Ovary (tissue), 9 donors: ENCODE results near the gene C1orf159. TPM values are rescaled to one million over a fixed set of nuclear protein-coding genes. Genes with fewer than 3 reads are reported as not detected.
"Not testable (repeated sequence)": the region's sequence is repeated elsewhere in the genome, so short reads cannot be mapped to it uniquely, and the experiment has no call there.

Source experiments
- DNase-seq, 5 donors: peaks; one replicate each; pipeline ENCODE4 v3.0.0-alpha.2; 2019 to 2020
- H3K27ac ChIP-seq, 2 donors: fragments of 200-600 bp; one replicate each; pipeline versions ENCODE4 v1.5.1 to v1.8.0; 2019 to 2022
- H3K27me3 ChIP-seq: fragments of 200-600 bp; one replicate; pipeline ENCODE4 v1.8.0; 2022
- H3K36me3 ChIP-seq: fragments of 200-600 bp; sonication (generic); one replicate; pipeline ENCODE4 v1.5.1; 2019
- H3K4me1 ChIP-seq: one replicate; pipeline ENCODE4 v1.8.1; 2013; ENCODE audit warnings: mild to moderate bottlenecking, moderate library complexity; ENCODE audit not compliant: insufficient read depth
- H3K4me3 ChIP-seq: fragments of 200-600 bp; sonication (generic); one replicate; pipeline ENCODE4 v1.5.1; 2017
- H3K9me3 ChIP-seq, 2 donors: fragments of 200-600 bp in 1 of 2; sonication (generic) in 1 of 2; one replicate each; pipeline versions ENCODE4 v1.5.1 to v1.8.1; 2013 to 2019; ENCODE audit warnings: mild to moderate bottlenecking in 1 of 2, moderate library complexity in 1 of 2
- CTCF ChIP-seq, 3 donors: fragments of 450-650 bp in 2 of 3; fragments of 200-600 bp in 1 of 3; IDR thresholded peaks; one replicate each; pipeline versions ENCODE4 v1.5.1 to v1.8.0; 2016 to 2022; ENCODE audit warnings: antibody characterized with exemption in 3 of 3, mild to moderate bottlenecking in 1 of 3
- EP300 ChIP-seq: sonication (generic); formaldehyde crosslinking; IDR thresholded peaks from one replicate; pipeline ENCODE4 v1.6.1; 2017; ENCODE audit warnings: antibody characterized with exemption
- POLR2A ChIP-seq: fragments of 450-650 bp; IDR thresholded peaks from one replicate; pipeline ENCODE4 v1.6.1; 2017; ENCODE audit warnings: antibody characterized with exemption, mild to moderate bottlenecking, moderate library complexity
- WGBS, 3 donors: extraction: QIAGEN DNeasy Blood & Tissue Kit in 1 of 3; methylation state at CpG; one replicate each; pipeline versions ENCODE4 v1.1.5 to v1.1.7; 2013 to 2017; 5-methylcytosine and 5-hydroxymethylcytosine counted together
- intact Hi-C, 4 donors: fragments of 100-400 bp; cut with DNase I; formaldehyde crosslinking; loops; one replicate each; pipeline versions ENCODE4 v1.11.0 to v1.15.1; 2022 to 2023
- polyA plus RNA-seq, 2 donors: library from polyadenylated mRNA; stranded (reverse); fragments of 200-250 nt in 1 of 2; fragments of 350-450 nt in 1 of 2; fragmentation: Illumina TruSeq in 1 of 2; extraction: RNeasy Lipid Tissue Mini Kit (QIAGEN cat#74804) in 1 of 2; gene quantifications; one replicate each; pipeline ENCODE4 v1.2.3, GENCODE V29; 2013 to 2014
- total RNA-seq, 7 donors: library from RNA; depleted of rRNA in 2 of 7; stranded (reverse); fragments of >200 nt in 2 of 7; fragmentation: NEBNext Ultra II Directional in 3 of 7; extraction: Animal tissue kit (Norgen Biotek cat#: 25700) in 3 of 7; gene quantifications; one replicate each; pipeline versions ENCODE4 v1.1.0 to v1.2.4, GENCODE V29; 2016 to 2023
- donor health status: DM: no; HTN: no; CAD: no; lungs with moderate emphysema.
- donor health status: DM: no; HTN: no; CAD: no.
- donor health status: Bipolar disorder and iron deficiency.
- donor health status: DM: yes; HTN: yes; CAD: no.
- donor health status: DM: no; HTN: no; CAD: no.
- donor health status: DM: yes; HTN: yes; CAD: no.

The C1orf159 gene
- total and polyA plus RNA-seq, 9 donors, result 0.28 to 22.1 (median 9.4) TPM

DNA sequence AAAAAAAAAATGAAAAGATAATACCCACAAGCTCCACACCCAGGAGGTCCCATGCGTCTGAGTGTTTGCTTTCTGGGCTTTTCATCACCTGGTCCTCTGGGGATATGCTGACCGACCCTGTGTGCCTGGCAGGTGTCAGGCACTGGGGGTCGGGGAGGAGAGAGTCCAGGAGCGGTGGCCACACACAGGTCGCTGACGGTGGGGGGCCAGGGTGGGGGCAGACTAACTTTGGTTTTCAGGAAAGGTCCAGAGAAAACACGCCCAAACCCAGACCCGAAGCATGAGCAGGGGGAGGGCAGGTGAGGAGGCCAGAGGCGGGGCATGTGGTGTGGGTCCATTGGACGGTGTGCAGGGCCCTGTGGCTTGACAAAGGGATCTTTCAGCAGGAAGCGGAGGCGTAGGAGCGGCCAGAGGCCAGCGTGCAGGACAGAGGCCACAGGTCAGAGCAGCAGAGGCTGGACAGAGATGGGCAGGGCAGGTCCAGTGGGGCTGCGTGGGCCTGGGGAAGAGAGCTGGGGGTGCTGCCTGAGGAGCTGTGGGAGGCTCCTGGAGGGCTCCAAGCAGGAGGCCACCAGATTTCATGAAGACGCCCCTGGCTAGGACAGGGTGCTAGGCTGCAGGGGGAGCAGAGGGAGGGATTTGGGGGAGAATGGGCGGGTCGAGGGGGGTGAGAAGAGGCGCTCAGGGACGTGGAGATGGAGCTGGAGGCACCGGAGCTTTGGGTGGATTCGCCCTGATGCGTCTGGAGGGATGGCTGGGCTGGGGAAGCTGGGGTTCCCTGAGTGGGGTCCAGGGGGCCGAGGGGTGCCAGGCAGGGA is 57.6 kb downstream of the C1orf159 start:
- WGBS, 3 donors, result 10 to 12% (median 11%) methylated on average over 24 of the region's 24 CpGs
- intact Hi-C loops, result no loop called here

DNA sequence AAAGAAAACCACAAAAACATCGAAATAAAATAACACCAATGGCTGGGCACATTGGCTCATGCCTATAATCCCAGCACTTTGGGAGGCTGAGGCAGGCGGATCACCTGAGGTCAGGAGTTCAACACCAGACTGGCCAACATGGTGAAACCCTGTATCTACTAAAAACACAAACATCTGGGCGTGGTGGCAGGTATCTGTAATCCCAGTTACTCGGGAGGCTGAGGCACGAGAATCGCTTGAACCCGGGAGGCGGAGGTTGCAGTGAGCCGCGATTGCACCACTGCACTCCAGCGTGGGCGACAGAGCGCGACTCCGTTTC is 58.2 kb downstream of the C1orf159 start:
- H3K4me1 ChIP-seq, intact Hi-C loops, H3K36me3 ChIP-seq, H3K9me3 ChIP-seq, DNase-seq, H3K4me3 ChIP-seq, H3K27me3 ChIP-seq, H3K27ac ChIP-seq: not testable (repeated sequence)
- 46 to 63% (median 49%) methylated on average over 15 of the region's 15 CpGs for WGBS, 3 donors

More for the DNA sequence above, 57.6 kb downstream of the C1orf159 start:
- Histone ChIP-seq H3K9me3 (no peaks in the 10 kb centered on the region), H3K4me3 (no peak overlapping the region), H3K27me3 (peaks cover 9% of the 10 kb centered on the region), H3K36me3 (no peaks in the 10 kb centered on the region), H3K27ac (no peak overlapping the region), H3K4me1 (peaks cover 1% of the 10 kb centered on the region)
- TF ChIP-seq EP300, result no peak
- TF ChIP-seq POLR2A, result no peak
- no peak for TF ChIP-seq CTCF (IDR thresholded peaks at IDR 0.05)
- DNase-seq, result no peak

- no peak overlapping the region for H3K27ac ChIP-seq
- intact Hi-C loops, result no loop called here
- H3K4me1 ChIP-seq, result peaks cover 1% of the 10 kb centered on the region
- H3K9me3 ChIP-seq, result no peaks in the 10 kb centered on the region
- peaks cover 6% of the 10 kb centered on the region for H3K27me3 ChIP-seq
- no peak for DNase-seq
- H3K36me3 ChIP-seq, result no peaks in the 10 kb centered on the region
- no peak overlapping the region for H3K4me3 ChIP-seq
- WGBS, 3 donors, result 81 to 82% (median 81%) methylated on average over 50 of the region's 50 CpGs
- TF ChIP-seq CTCF (IDR thresholded peaks at IDR 0.05), result no peak
- no peak for TF ChIP-seq EP300
- no peak for TF ChIP-seq POLR2A
Observed at GRCh38 chr1:1055841-1056736, 59.8 kb downstream of the C1orf159 start.

- 88 to 90% (median 88%) methylated on average over 23 of the region's 23 CpGs for WGBS, 3 donors
- DNase-seq, result no peak
- intact Hi-C loops, result no loop called here
Observed at GRCh38 chr1:1054971-1055370, 60.9 kb downstream of the C1orf159 start.

More at GRCh38 chr1:1054971-1055370, 60.9 kb downstream of the C1orf159 start:
- Histone ChIP-seq H3K9me3 (no peaks in the 10 kb centered on the region), H3K27ac (no peak overlapping the region), H3K36me3 (no peaks in the 10 kb centered on the region), H3K4me3 (no peak overlapping the region), H3K27me3 (peaks cover 6% of the 10 kb centered on the region), H3K4me1 (peaks cover 1% of the 10 kb centered on the region)
- no peak for TF ChIP-seq EP300
- TF ChIP-seq CTCF (IDR thresholded peaks at IDR 0.05), result no peak
- TF ChIP-seq POLR2A, result no peak
